Hepatocyte (in vitro differentiated cells): Measurements from ENCODE around the gene CREB5.

ENCODE experiments used
- CTCF ChIP-seq: fragments of 200-600 bp; sonication (generic); IDR thresholded peaks from 2 replicates; pipeline ENCODE4 v1.5.1; 2016; ENCODE audit warnings: antibody characterized with exemption, mild to moderate bottlenecking; ENCODE audit not compliant: poor library complexity
- EZH2 ChIP-seq: fragments of 200-600 bp; sonication (generic); IDR thresholded peaks from 2 replicates; pipeline ENCODE4 v1.6.1; 2016; ENCODE audit warnings: antibody characterized with exemption, mild to moderate bottlenecking, borderline replicate concordance

DNA sequence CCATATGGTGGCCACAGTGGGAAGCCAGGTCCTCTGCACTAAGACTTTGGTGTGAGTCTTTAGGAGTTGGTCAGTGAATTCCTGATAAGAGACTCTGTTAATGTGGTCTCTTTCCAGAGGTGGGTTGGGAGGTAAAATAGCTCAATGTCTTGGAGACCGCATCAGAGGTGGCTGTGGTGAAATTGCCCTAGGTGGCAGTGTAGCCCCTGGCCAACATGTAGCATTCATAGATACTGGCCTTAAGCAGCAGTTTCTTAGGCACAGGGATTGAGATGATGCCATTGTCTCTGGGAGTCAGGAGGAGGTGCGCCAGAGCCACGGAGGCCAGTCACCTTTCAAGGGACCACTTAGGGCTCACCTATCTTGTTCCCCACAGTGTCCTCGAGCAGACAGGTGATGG, 202.8 kb downstream of the CREB5 start:
- TF ChIP-seq CTCF (no peak), EZH2 (no peak)
